HEK293 (cell line): Measurements from ENCODE around the gene CDCP2.

Source experiments
- FEZF1 ChIP-seq: fragments of 450-650 bp; formaldehyde crosslinking; IDR thresholded peaks from 2 replicates; pipeline ENCODE4 v1.5.1; 2016; ENCODE audit warnings: missing biosample characterization, missing genetic modification characterization
- ZFP37 ChIP-seq: fragments of 450-650 bp; formaldehyde crosslinking; IDR thresholded peaks from 2 replicates; pipeline ENCODE4 v1.5.1; 2016; ENCODE audit warnings: missing biosample characterization, missing genetic modification characterization
- ZNF404 ChIP-seq: fragments of 450-650 bp; formaldehyde crosslinking; IDR thresholded peaks from 2 replicates; pipeline ENCODE4 v1.5.1; 2017; ENCODE audit warnings: missing biosample characterization, missing genetic modification characterization
- ZNF670 ChIP-seq: fragments of 450-650 bp; formaldehyde crosslinking; IDR thresholded peaks from 2 replicates; pipeline ENCODE4 v1.5.1; 2016; ENCODE audit warnings: missing biosample characterization, missing genetic modification characterization, low read depth
- ZNF701 ChIP-seq: fragments of 450-650 bp; formaldehyde crosslinking; IDR thresholded peaks from 2 replicates; pipeline ENCODE4 v1.5.1; 2016; ENCODE audit warnings: missing biosample characterization, missing genetic modification characterization
- ZNF785 ChIP-seq: fragments of 450-650 bp; formaldehyde crosslinking; IDR thresholded peaks from 2 replicates; pipeline ENCODE4 v1.5.1; 2016; ENCODE audit warnings: missing biosample characterization, missing genetic modification characterization
- TF ChIP-seq, protein P1 (sequence below): fragments of 450-650 bp; formaldehyde crosslinking; IDR thresholded peaks from 2 replicates; pipeline ENCODE4 v1.5.1; 2016; ENCODE audit warnings: missing biosample characterization, missing genetic modification characterization
- TF ChIP-seq, protein P2 (sequence below): fragments of 450-650 bp; formaldehyde crosslinking; IDR thresholded peaks from 2 replicates; pipeline ENCODE4 v1.5.1; 2016; ENCODE audit warnings: missing biosample characterization, missing genetic modification characterization
- TF ChIP-seq, protein P3 (sequence below): fragments of 450-650 bp; formaldehyde crosslinking; IDR thresholded peaks from 2 replicates; pipeline ENCODE4 v1.5.1; 2016; ENCODE audit warnings: missing biosample characterization, missing genetic modification characterization
- TF ChIP-seq, protein P4 (sequence below): fragments of 450-650 bp; formaldehyde crosslinking; IDR thresholded peaks from 2 replicates; pipeline ENCODE4 v1.5.1; 2016; ENCODE audit warnings: missing biosample characterization, missing genetic modification characterization

DNA sequence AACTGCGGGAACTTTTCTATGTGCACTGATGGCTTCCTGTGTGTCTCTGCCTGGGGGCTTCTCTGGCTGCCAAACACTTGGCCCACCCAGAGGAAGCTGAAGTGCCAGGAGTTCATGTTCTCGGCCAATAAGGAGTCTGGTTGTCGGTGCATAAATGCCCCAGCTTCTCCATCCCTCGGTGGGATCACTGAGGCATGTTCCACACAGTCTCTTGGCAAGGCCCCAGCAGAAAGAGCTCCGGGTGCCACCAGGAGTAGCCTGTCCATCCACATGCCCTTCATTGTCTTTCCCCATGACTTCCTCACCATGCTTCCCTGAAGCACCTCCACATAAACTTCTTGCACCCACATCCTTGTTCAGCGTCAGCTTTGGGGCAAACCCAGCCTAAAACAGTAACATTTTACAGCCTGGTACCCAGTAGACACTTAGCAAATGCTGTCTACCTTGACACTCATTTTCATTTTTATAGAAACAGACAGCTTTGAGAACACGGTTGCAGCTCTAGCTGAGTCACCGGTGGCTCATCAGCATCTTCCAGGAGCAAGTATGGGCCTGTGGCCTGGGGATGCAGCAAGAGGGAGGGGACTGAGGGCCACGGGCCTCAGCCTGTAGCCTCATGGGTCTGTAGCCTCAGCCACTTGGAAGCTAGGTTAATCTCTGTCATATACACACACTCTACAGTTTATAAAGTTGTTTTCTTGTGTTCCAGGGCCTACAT, 14.8 kb upstream of the CDCP2 start:
- TF ChIP-seq ZNF785 (tag by site-specific recombination): no peak
- TF ChIP-seq FEZF1 (tag by site-specific recombination): no peak
- TF ChIP-seq, protein P1, sequence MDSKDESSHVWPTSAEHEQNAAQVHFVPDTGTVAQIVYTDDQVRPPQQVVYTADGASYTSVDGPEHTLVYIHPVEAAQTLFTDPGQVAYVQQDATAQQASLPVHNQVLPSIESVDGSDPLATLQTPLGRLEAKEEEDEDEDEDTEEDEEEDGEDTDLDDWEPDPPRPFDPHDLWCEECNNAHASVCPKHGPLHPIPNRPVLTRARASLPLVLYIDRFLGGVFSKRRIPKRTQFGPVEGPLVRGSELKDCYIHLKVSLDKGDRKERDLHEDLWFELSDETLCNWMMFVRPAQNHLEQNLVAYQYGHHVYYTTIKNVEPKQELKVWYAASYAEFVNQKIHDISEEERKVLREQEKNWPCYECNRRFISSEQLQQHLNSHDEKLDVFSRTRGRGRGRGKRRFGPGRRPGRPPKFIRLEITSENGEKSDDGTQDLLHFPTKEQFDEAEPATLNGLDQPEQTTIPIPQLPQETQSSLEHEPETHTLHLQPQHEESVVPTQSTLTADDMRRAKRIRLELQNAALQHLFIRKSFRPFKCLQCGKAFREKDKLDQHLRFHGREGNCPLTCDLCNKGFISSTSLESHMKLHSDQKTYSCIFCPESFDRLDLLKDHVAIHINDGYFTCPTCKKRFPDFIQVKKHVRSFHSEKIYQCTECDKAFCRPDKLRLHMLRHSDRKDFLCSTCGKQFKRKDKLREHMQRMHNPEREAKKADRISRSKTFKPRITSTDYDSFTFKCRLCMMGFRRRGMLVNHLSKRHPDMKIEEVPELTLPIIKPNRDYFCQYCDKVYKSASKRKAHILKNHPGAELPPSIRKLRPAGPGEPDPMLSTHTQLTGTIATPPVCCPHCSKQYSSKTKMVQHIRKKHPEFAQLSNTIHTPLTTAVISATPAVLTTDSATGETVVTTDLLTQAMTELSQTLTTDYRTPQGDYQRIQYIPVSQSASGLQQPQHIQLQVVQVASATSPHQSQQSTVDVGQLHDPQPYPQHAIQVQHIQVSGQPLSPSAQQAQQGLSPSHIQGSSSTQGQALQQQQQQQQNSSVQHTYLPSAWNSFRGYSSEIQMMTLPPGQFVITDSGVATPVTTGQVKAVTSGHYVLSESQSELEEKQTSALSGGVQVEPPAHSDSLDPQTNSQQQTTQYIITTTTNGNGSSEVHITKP: no peak
- TF ChIP-seq, protein P2, sequence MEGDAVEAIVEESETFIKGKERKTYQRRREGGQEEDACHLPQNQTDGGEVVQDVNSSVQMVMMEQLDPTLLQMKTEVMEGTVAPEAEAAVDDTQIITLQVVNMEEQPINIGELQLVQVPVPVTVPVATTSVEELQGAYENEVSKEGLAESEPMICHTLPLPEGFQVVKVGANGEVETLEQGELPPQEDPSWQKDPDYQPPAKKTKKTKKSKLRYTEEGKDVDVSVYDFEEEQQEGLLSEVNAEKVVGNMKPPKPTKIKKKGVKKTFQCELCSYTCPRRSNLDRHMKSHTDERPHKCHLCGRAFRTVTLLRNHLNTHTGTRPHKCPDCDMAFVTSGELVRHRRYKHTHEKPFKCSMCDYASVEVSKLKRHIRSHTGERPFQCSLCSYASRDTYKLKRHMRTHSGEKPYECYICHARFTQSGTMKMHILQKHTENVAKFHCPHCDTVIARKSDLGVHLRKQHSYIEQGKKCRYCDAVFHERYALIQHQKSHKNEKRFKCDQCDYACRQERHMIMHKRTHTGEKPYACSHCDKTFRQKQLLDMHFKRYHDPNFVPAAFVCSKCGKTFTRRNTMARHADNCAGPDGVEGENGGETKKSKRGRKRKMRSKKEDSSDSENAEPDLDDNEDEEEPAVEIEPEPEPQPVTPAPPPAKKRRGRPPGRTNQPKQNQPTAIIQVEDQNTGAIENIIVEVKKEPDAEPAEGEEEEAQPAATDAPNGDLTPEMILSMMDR (tag by site-specific recombination): no peak
- no peak for TF ChIP-seq ZNF701 (tag by site-specific recombination)
- TF ChIP-seq ZNF404: no peak
- no peak for TF ChIP-seq ZNF670
- TF ChIP-seq, protein P3, sequence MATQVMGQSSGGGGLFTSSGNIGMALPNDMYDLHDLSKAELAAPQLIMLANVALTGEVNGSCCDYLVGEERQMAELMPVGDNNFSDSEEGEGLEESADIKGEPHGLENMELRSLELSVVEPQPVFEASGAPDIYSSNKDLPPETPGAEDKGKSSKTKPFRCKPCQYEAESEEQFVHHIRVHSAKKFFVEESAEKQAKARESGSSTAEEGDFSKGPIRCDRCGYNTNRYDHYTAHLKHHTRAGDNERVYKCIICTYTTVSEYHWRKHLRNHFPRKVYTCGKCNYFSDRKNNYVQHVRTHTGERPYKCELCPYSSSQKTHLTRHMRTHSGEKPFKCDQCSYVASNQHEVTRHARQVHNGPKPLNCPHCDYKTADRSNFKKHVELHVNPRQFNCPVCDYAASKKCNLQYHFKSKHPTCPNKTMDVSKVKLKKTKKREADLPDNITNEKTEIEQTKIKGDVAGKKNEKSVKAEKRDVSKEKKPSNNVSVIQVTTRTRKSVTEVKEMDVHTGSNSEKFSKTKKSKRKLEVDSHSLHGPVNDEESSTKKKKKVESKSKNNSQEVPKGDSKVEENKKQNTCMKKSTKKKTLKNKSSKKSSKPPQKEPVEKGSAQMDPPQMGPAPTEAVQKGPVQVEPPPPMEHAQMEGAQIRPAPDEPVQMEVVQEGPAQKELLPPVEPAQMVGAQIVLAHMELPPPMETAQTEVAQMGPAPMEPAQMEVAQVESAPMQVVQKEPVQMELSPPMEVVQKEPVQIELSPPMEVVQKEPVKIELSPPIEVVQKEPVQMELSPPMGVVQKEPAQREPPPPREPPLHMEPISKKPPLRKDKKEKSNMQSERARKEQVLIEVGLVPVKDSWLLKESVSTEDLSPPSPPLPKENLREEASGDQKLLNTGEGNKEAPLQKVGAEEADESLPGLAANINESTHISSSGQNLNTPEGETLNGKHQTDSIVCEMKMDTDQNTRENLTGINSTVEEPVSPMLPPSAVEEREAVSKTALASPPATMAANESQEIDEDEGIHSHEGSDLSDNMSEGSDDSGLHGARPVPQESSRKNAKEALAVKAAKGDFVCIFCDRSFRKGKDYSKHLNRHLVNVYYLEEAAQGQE: no peak
- TF ChIP-seq, protein P4, sequence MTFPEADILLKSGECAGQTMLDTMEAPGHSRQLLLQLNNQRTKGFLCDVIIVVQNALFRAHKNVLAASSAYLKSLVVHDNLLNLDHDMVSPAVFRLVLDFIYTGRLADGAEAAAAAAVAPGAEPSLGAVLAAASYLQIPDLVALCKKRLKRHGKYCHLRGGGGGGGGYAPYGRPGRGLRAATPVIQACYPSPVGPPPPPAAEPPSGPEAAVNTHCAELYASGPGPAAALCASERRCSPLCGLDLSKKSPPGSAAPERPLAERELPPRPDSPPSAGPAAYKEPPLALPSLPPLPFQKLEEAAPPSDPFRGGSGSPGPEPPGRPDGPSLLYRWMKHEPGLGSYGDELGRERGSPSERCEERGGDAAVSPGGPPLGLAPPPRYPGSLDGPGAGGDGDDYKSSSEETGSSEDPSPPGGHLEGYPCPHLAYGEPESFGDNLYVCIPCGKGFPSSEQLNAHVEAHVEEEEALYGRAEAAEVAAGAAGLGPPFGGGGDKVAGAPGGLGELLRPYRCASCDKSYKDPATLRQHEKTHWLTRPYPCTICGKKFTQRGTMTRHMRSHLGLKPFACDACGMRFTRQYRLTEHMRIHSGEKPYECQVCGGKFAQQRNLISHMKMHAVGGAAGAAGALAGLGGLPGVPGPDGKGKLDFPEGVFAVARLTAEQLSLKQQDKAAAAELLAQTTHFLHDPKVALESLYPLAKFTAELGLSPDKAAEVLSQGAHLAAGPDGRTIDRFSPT (tag by site-specific recombination): no peak
- TF ChIP-seq ZFP37 (tag by site-specific recombination): no peak
